ENCODE data around the gene U2AF1L4.
A peak's percentile ranks its signal among the peaks of the same experiment; 100 is the strongest.

The U2AF1L4 gene

DNA sequence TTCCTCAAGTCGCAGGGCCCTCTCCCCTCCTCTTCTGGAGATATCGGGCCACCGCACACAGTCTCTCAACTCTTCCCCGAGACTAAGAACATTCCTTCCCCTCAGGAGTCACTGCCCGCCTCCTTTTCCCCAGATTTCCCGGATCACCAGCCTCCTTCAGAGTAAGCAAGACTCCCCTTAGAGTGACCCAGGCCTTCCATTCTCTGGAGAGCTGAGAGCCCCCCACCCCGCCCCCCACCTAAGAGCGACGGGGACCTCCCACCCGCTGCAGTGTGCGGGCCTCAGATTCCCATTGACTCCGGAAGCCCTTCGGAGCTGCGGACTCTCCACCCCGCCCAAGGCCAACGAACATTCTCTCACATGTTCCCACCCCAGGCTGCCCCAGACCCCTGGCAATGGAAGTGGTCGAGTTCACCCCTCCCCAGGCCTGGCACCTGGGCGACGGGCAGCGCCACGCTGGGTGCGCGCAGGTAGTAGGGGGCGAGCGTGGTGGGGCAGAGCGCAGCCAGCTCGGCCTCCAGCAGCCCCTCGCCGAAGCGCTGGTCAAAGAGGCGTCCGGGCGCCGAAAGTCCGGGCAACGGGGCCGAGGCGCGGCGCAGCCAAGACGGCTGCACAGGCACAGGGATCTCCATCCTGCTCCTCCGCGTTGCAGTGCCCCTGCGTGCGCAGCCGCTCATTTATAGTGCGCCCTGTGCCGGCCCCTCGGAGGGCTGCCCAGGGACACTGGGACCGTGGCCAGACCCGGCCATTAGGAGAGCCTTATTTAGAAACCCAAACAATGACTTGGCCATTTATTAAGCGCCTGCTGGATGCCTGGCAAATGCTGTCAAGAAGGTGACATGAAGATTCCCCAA, 11.4 kb upstream of the U2AF1L4 start, which contains the start of gene HSPB6:
Gene HSPB6 (minus strand): TSS at position 653 of the 854 bp plus-strand sequence. CDS start 21 bp downstream, at position 632.
- DNase-seq = peak; percentile 42

DNA sequence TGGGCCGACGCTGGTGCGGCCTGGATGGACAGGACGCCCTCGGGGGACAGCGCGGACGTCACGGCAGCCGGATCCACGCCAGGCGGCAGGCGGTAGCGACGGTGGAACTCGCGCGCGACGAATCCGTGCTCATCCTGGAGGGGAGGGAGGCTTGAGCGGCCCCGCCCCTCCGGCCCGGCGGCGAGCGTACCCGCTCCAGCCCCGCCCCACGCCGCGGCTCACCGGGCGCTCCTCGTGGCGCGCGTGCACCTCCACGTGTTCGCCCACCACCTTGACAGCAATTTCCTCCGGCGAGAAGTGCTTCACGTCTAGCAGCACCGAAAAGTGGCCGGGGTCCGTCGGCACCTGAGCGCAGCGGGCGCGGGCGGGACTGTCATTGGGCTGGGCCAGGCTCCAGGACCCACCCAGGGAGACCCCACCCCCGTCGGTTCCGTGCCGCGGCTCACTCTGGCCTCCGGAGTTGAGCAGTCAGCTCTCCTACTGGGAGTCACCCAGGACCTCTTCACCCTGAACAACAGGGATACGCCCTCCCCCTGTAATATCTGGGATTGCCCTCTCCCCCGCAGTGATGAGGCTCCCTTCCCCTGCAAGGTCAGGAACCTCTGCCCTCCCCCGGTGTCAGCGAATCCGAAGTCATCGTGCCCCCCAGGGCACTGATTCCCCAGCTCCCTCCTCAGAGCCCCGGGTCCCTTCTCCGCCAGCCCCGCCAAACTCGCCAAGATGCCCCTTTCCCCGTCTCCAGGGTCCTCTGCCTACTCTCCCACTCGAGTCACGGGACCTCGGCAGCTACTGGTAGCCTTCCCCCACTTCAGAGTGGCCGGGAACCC, 10.5 kb upstream of the U2AF1L4 start:
- no peak for DNase-seq

DNA sequence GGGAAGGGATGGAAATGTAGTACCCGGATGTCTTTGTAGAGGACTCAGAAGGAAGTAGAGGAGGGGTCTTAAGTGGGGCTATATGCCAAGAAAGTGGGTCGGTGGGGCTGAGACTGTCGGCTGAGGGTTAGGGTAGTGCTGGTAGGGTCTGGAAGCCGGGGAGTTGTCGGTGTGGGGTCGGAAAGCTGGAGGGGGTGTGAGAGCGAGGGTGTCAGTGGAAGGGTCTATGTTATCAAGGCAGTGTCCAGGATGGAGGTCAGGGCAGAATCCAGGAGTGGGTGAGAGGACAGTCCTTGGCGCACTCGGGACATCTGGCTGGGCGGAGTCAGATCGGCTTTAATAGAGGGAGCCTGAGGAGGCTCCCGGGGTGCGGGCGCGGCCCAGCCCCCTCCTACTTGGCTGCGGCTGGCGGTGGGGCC, 9.9 kb upstream of the U2AF1L4 start:
- DNase-seq = no peak

DNA sequence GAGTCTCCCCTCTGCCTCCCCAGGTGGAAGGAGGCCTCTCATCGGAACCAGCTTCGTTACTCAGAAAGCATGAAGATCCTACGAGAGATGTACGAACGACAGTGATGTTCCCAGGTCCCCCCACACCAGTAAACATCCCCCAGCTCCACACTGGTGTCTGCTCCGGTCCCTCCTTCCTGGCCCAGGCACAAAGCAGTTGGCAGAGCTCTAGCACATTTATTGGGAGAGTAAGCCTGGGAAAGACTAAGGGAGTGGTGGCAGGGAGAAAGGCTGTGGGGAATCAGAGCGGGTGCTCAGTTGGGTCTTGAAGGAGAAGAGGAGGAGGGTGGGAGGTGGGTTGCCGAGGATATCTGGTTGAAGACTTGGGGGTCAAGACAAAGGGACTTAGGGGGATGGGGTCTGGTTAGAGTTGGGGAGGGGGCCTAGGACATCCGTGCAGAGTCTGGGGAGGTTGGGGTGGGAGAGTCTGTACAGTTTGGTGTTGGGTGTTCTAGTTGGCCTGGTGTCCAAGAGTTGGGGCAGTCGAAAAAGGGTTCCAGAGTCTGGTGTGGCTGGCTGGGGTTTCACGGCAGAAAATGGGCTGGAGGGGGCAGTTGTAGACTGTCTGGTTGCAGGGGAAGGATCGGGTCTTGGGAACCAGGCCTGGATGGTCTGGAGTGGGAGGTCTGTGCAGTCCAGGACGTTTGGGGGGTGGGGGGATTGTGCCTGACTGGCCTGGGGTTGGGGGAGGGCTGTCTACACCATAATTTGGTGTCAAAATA, 9.3 kb upstream of the U2AF1L4 start:
- no peak for DNase-seq

DNA sequence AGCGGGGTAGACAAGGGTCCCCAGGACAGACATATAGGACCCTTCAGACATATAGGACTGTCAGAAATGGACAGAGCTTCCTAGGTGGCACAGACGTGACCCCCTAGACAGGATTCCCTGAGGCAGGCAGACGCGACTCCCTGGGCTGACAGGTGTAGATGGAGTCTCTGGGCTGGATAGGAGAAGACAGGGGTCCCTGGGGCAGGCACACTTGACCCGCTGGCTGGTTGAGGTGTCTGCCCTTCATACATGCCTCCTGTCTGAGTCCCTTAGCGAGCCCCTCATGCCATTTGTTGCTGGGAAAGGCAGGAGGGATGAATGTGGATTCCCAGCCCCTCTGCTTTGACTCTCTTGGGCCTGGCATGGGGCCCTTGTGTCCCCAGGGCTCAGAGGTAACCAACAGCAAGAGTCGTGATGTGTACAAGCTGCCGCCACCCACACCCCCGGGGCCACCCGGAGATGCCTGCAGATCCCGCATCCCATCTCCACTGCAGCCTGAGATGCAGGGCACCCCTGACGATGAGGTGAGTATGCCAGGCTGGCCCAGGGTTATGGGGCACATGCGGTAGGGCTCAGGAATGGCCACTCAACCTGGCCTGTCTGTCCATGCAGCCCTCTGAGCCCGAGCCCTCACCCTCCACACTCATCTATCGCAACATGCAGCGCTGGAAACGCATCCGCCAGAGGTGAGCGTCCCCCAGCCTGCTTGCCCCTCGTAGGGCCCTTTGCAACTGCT, 8.6 kb upstream of the U2AF1L4 start:
- DNase-seq = no peak

DNA sequence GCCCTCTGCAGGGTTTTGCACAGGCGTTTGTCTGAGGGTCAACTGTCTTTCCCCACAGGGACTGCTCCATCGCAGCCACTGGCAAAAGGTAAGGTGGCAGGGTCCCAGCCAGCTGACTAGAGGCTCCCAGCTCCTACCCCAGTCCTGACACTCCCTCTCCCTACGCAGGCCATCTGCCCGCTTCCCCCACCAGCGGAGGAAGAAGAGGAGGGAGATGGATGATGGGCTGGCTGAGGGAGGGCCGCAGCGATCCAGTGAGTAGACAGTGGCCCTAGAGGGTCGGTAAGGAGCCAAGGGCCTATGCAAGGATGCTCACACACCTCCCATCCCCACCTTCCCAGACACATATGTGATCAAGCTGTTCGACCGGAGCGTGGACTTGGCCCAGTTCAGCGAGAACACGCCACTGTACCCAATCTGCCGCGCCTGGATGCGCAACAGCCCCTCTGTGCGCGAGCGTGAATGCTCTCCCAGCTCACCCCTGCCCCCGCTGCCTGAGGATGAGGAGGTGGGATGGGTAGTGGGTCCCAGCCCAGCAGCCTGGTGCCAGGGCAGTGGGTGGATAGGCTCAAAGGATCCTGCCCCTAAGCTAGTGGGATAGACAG, 7.6 kb upstream of the U2AF1L4 start:
- DNase-seq = no peak

DNA sequence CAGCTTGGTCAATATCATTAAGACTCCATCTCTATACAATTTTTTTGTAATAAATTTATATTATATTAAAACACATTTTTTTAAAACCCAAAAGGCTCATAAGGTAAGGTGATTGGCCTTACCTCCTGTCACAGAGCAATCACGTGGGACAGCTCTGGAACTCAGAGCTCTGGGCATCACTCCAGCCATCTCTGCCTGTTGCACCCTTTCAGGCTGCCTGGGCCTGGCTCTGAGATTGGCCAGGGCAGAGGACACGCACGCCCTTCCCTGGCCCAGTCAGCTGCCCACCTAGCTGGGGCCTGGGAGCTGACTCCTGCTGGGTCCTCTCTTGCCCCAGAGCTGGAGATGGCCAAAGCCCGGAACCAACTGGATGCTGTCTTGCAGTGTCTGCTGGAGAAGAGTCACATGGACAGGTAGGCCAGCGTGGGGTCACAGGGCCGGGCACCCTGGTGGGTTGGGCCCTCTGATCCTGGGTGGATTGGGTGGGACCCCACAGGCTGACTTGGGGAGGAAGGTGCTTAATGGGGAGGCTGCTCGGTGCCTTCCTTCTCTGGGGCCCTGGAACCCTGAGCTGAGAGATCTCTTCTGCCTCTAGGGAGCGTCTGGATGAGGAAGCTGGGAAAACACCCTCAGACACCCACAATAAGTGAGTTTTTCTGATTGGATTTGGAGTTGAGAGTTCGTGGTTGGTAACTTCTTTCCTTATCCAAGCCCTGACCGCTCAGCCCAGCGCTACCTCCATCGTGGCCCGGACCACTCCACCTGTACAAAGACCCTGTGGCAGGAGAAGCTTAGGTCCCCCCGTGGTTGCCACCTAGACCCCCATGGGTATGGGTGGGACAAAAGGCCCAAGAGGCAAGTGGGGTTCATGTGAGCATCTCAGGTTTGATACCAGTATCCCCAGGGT, 6.9 kb upstream of the U2AF1L4 start:
- DNase-seq = no peak

DNA sequence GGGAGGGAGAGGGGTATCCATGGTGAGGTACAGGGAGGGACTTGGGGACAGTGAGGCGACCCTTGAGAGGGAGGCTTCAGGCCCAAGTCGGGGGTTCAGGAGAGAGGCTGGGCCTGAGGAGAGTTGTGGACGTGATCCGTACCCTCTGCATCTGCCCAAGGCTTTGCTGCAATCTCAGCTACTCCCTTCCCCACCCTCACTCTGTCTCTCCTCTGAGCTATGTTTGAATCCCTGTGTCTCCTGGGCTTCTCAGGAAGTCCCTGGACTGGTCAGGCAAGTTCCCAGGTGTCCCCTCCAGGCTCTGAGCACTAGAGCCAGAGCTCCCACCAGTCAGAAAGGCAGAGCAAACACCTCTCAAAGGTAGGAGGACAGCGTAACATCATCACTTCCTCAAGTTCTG, 4.9 kb upstream of the U2AF1L4 start:
- DNase-seq = no peak

DNA sequence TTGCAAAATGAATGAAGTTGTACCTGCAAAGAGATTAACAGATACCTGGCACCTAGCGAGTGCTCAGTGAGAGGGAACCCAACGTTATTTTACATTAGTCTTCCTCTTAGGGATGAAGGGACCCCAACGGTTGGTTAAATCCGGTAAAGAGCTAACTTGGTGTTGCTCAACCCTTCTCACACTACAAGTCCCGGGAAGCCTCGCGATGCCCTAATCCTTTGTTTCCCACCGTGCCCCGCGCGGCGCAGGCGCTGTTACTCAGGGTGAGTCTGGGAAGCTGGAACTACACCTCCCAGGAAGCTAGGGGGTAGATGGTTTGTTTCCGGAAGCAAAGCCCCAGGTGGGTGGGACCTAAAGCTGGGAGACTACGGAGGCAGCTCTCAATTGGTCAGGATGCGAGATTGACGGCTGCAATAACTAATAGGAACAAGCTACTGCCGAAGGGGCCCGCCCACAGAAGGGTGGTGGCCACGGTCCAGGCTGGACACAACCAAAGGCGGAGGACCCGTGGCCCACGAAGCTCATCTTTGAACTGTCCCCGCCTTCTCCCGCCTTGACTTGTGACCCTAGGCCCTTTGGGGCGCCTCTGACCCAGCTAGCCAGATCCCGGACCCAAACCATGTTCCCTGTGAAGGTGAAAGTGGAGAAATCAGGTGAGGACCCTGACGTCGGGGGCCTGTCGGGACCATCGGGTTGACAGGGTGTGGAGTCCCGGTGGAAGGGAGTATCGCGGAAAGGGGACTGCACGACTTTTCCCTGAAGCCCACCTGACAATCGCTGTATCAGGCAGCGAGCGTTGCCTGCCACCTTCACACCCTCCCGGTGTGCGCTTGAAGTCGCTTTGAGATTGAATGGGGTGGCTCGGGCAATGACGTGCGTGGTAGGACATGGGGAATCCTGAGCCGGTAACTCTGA, 3.1 kb upstream of the U2AF1L4 start, which contains the start of gene LIN37:
Gene LIN37 (plus strand): TSS at position 471 of the 915 bp plus-strand sequence. CDS start 149 bp downstream, at position 620.
- peak; percentile 100 for DNase-seq

DNA sequence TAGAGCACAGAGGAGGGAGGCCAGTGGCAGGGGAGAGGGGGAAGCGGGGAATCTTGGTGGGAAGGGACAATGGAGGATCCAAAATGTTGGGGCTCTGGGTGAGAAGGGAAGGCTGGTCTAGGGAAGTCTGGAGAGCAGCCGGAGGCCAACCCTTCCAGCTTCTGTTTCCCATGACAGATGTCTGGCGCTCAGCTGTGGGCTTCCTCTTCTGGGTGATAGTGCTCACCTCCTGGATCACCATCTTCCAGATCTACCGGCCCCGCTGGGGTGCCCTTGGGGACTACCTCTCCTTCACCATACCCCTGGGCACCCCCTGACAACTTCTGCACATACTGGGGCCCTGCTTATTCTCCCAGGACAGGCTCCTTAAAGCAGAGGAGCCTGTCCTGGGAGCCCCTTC, 1.3 kb upstream of the U2AF1L4 start:
- DNase-seq = no peak

DNA sequence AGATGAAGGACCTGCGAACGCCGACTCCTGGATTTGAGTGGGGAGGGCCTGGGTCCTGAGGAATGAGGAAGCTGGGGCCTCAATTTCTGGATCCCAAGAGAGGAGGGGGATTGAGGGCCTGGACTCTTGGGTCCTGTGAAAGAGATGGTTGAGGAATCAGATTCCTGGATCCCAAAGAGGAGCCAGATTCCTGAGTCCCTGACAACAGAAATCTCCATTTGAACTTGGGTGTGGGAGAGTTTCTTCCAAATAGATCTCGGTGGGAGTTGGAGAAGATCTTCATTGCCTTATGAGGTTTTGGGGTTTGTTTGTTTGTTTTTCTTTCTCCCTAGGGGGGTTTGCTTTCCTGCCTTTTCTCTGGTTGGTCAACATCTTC, 857 bp upstream of the U2AF1L4 start:
- no peak for DNase-seq

DNA sequence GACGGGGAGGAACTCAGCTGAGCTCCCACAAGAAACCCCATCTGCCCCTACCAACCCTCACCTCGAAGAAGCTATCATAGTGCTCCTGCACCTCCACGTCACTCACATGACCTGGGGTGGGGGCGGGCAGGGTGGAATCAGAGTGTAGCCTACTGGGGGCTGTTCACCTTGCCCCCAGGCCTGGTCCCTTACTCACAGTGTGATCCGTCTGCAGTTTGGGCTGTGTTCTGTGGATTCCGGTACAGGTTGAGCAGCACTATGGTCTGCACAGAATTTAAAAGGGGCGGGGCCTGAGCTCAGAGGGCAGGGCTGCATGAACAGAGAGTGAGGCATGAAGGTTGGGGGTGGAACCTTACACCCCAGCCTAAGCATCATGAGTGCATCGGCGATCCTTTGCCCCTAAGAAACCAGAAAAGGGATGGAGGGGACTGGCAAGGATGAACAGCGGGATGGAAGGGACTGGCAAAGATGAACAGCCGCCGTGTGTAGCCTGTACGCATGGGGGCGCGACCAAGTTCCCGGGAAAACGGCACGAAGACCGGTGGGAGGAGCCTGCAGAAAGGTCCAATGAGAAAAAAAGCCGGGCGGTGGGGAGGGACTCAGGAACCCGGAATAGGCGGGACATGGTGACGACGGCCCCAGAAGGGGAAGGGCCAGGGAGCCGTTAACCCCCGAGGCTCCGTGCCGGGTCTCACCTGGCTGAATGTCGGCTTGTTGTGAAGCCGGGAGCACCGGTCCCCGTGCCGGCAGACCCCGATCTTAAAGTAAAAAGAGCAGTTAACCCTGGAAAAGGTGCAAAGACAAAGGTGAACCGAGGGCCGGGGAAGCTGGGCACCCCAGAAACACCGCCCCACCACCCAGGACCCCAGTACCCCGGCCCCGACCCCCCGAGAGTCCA, 539 bp downstream of the U2AF1L4 start:
- peak; percentile 96 for DNase-seq

DNA sequence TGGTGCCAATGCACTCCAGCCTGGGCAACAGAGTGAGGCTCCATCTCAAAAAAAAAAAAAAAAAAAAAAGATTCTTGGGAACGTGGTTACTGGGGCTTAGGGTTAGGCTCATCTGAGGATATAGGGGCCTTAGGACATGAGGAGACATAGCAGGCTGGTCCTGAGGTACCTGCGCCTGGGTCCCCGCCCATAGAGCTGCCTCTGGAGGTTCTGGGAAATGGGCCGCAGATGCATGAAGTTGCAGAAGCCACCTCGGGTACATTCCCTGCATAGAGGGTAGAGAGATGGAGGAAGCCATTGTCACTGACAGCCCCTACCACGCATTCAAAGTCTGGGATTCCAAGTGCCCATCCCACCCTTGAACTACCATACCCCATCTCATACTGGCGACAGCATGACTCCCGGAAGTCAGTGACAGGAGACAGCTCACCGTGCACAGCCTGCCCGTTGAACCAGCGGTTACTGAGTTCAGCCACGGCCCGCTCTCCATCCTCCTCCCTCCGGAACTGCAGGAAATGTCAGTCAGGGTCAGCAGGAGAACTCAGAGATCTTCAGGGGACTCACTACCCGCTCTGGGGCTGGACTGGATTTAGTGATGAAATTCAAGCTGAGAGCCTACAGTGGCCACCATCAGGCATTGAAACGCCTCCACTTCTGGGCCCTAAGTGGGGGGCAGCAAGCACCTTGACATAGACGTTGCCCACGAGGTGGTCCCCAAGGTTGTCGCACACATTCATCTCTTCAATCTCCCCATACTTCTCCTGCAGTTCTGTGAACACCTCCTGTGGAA, 1.4 kb downstream of the U2AF1L4 start:
- DNase-seq = no peak

DNA sequence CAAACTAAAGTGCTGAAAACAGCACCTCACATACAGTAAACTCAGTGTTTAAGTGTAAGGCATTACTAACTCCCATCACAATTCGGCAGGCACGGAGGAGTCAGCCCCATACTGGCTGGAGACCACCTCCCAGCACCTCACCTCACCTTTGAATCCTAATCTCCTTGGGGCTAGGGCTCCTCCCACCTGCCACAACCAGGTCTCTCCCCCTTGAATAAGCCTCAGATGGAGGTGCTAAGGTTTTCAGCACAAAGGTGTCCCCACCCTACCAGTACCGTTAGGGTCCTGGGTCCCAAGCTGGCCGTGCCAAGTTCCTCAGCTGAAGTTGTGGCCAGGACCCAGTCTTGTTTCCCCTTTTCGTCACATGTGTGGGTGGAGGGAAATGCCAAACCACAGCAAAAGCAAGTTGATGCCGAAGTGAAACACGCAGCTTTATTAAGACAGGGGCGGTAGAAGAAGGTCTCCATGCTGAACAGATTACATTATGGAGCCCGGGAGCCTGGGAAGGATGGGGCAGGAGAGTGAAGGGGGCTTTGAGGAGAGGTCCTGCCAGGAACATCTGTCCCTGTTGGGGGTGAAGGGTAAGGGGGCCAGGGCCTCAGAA, 3.0 kb downstream of the U2AF1L4 start, which contains the start of gene IGFLR1:
Gene IGFLR1 (minus strand): TSS at position 332 of the 604 bp plus-strand sequence. CDS start 1,272 bp downstream, outside the sequence.
- DNase-seq = peak; percentile 22

DNA sequence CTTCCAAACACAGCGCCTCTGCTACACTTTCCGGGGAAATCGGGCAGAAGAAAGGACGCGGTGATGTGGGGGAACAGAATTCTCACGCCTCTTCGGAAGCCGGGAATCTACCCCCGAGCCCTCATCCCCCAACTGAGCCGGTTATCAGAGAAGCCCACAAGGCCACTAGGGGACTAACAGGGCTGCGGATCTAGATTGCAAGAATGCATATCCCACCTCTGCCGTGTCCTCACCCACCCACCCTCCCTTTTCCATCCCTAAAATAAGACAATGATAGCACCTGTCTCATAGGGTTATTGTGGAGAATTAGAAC, 4.1 kb downstream of the U2AF1L4 start:
- DNase-seq = no peak

DNA sequence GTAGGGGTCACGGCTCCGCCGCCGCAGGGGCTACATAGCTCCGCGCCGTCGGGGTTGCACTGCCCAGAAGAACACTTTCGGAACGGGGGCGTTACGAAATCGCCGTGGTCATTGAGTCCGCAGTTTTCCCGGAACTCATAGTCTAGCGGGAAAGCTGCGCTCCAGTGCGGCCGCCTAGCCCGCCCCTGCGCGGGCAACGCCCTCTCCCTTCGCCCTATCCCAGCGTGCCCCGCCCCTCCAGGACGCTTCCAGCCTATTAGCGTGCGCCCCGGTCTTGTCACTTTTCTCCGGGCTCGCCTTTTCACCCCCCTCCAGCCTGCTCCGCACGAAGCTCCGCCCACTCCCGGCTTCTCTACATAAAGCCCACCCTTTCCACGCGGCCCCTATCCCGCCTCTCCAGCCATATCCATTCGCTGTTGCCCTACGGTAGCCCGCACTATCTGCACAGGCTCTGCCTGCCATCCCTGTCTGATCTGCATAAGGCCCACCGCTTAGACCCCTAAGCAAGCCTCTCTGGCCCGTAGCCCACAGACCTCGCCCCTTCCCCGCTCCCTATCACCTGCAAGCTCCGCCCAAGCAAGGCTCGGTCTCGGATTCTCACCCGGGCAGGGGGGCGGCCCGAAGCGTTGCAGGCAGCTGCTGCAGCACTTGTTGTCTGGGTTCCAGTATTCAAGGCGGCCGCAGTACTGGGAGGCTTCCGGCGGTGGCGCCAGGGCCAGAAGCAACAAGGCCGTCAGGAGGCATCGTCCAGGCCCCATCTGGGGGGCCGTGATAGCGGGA, 4.6 kb downstream of the U2AF1L4 start:
- peak; percentile 99 for DNase-seq

DNA sequence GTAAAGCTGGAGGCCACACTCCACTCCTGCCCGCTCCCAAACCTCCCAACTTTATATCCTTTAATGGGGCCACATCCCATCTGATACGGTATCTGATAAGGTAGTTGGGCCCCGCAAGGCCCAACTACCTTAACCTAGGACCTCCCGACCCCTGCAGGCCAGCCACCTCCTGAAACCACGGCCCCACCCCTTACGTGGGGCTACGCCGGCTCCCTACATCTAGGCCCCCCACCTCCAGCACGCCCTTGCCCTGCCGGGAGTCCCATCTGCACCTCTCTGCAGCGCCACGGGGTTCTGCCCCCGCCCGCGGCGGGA, 5.2 kb downstream of the U2AF1L4 start:
- DNase-seq = no peak

Data from midbrain (tissue), 1 donor.